Endodermal cell (in vitro differentiated cells): Measurements from ENCODE around the gene PIGS. TPM values are rescaled to one million over a fixed set of nuclear protein-coding genes. Genes with fewer than 3 reads are reported as not detected.

Experiments
- DNase-seq: peaks from one replicate; pipeline ENCODE4 v3.0.0-alpha.2; 2017
- H3K27ac ChIP-seq: 2 replicates; pipeline ENCODE4 v1.5.1; 2013; ENCODE audit warnings: mild to moderate bottlenecking, low read depth, low read length, moderate library complexity
- H3K27me3 ChIP-seq: 2 replicates; pipeline ENCODE4 v1.6.1; 2013; ENCODE audit warnings: mild to moderate bottlenecking, low read length, moderate library complexity; ENCODE audit not compliant: insufficient read depth, control insufficient read depth, poor library complexity, severe bottlenecking
- H3K36me3 ChIP-seq: 2 replicates; pipeline ENCODE4 v1.7.0; 2013; ENCODE audit warnings: mild to moderate bottlenecking, low read length, moderate library complexity; ENCODE audit not compliant: control insufficient read depth, insufficient read depth
- H3K4me1 ChIP-seq: one replicate; pipeline ENCODE4 v1.7.0; 2013; ENCODE audit warnings: low read length; ENCODE audit not compliant: control insufficient read depth, insufficient read depth
- H3K4me3 ChIP-seq: 2 replicates; pipeline ENCODE4 v1.5.1; 2013; ENCODE audit warnings: mild to moderate bottlenecking, low read length, moderate library complexity
- H3K9ac ChIP-seq: 2 replicates; pipeline ENCODE4 v1.6.1; 2013; ENCODE audit warnings: mild to moderate bottlenecking, low read length, moderate library complexity; ENCODE audit not compliant: poor library complexity, severe bottlenecking; ENCODE audit errors: extremely low read depth
- H3K9me3 ChIP-seq: 2 replicates; pipeline ENCODE4 v1.6.1; 2013; ENCODE audit warnings: mild to moderate bottlenecking, low read length, moderate library complexity; ENCODE audit not compliant: control insufficient read depth
- H3K27ac Mint-ChIP-seq: 2 replicates; pipeline ENCODE4 v1.8.0; 2020; ENCODE audit warnings: mixed read lengths
- H3K27me3 Mint-ChIP-seq: 2 replicates; pipeline ENCODE4 v1.8.0; 2021; ENCODE audit warnings: mild to moderate bottlenecking, mixed read lengths; ENCODE audit not compliant: insufficient read depth
- H3K36me3 Mint-ChIP-seq: 2 replicates; pipeline ENCODE4 v1.8.0; 2020; ENCODE audit warnings: low read depth, mixed read lengths
- H3K4me1 Mint-ChIP-seq: 2 replicates; pipeline ENCODE4 v1.8.0; 2020; ENCODE audit warnings: mixed read lengths
- H3K4me3 Mint-ChIP-seq: 2 replicates; pipeline ENCODE4 v1.8.0; 2020; ENCODE audit warnings: mild to moderate bottlenecking, moderate library complexity, mixed read lengths
- H3K9me3 Mint-ChIP-seq: 2 replicates; pipeline ENCODE4 v1.8.0; 2020; ENCODE audit warnings: mild to moderate bottlenecking, mixed read lengths
- CTCF ChIP-seq: fragments of 200-600 bp; sonication (generic); conservative IDR thresholded peaks from 2 replicates; pipeline ENCODE4 v1.5.0; 2021; ENCODE audit warnings: antibody characterized with exemption, mild to moderate bottlenecking
- whole genome bisulfite sequencing, 2 experiments: methylation state at CpG; one replicate each; pipeline versions ENCODE4 v1.1.5 to v1.1.7; 2013; ENCODE audit warnings: missing lambda C conversion rate in 2 of 2, mixed read lengths in 1 of 2; ENCODE audit not compliant: insufficient coverage in 1 of 2, insufficient read length in 1 of 2; 5-methylcytosine and 5-hydroxymethylcytosine counted together
- long read RNA-seq, 4 experiments: library from polyadenylated mRNA in 2 of 4; library from RNA in 1 of 4; library from capped mRNA in 1 of 4; stranded (forward) in 3 of 4; unstranded in 1 of 4; transcript quantifications; one replicate each; pipeline ENCODE4 v2.0.0, GENCODE V29; 2020 to 2021; ENCODE audit warnings: inconsistent platforms in 1 of 4
- polyA plus RNA-seq, 2 experiments: library from polyadenylated mRNA; stranded (reverse); fragments of 50-300 nt; gene quantifications; one replicate each; pipeline ENCODE4 v1.2.3, GENCODE V29; 2013
- total RNA-seq, 2 donors: library from RNA; stranded (reverse); fragmentation: NEBNext Ultra II Directional in 1 of 2; extraction: Animal tissue kit (Norgen Biotek cat#: 25700) in 1 of 2; gene quantifications; 2 replicates in 1 of 2; 3 replicates in 1 of 2; pipeline ENCODE4 v1.2.1, GENCODE V29; 2021

PIGS gene
- total RNA-seq, result 10 to 100 TPM; 34.9 to 43.0 TPM
- 69.2 TPM for polyA plus RNA-seq (2013, experiment 1 of 2)
- 59.0 TPM for polyA plus RNA-seq (2013, experiment 2 of 2)
- long read RNA-seq, experiment 1, partial matches to known transcripts, result 2 of 6 reads
- long read RNA-seq, experiment 1, other reads (novel, unspliced or antisense), result 0 of 6 reads
- long read RNA-seq, experiment 2, transcript PIGS-202 (12 exons, 2,877 nt), result major isoform, 73 of 97 reads
- long read RNA-seq, experiment 2, transcript PIGS-203 (11 exons, 2,815 nt), result minor isoform, 11 of 97 reads
- long read RNA-seq, experiment 2, partial matches to known transcripts, result 4 of 97 reads
- long read RNA-seq, experiment 2, other reads (novel, unspliced or antisense), result 8 of 97 reads
- long read RNA-seq, experiment 3, transcript PIGS-202 (12 exons, 2,877 nt), result major isoform, 69 of 134 reads
- long read RNA-seq, experiment 3, transcript PIGS-203 (11 exons, 2,815 nt), result minor isoform, 11 of 134 reads
- long read RNA-seq, experiment 3, partial matches to known transcripts, result 33 of 134 reads
- long read RNA-seq, experiment 3, other reads (novel, unspliced or antisense), result 19 of 134 reads
- long read RNA-seq, experiment 4, transcript PIGS-202 (12 exons, 2,877 nt), result major isoform, 10 of 22 reads
- long read RNA-seq, experiment 4, partial matches to known transcripts, result 11 of 22 reads
- long read RNA-seq, experiment 4, other reads (novel, unspliced or antisense), result 0 of 22 reads

DNA sequence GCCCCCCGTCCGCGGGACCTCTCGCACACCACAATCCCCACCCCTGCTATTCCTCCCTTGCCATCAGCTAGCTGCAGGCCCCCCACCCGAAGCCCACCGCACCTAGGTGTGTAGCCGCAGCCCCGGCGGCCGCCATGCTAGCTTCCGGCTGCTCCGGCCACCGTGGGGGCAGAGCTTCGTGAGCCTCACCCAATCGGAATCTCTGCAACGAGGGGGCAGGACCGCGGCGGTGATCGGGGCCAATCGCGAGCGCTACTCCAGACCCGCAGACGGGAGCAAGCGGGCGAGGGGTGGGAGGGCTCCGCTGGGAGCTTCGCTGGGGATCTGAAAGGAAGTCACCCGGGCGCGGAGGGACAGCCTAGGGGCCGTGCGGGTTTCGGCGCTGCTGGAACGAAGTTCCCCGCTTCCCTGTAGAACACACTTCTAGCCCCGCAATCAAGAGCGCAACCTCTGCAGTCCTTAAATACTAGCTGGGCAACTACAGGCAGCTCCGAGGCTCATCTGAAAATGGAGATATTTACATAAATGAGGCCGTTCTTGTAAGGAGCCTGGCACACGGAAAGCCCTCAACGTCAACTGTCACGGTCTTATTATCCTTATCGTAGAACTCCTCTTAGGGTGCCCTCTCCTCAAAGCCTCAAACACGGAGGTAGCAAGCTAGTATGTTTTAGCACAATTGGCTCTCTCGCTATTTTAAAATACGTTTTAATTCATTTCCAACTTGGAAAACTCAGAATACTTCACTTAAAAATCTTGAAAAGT, at the start of gene PIGS:
Gene PIGS (minus strand): TSS at position 164 of the 762 bp plus-strand sequence. CDS start 28 bp downstream, at position 136.
- peak within 1 kb of the TSS; percentile 85 for H3K4me3 Mint-ChIP-seq
- H3K36me3 Mint-ChIP-seq, result peaks cover 20% of the 10 kb centered on the region
- peaks cover 22% of the 10 kb centered on the region for H3K4me1 Mint-ChIP-seq
- H3K27me3 Mint-ChIP-seq, result peaks cover 25% of the 10 kb centered on the region
- no peaks in the 10 kb centered on the region for H3K9me3 ChIP-seq
- TF ChIP-seq CTCF, result no peak
- H3K4me1 ChIP-seq, result no peaks in the 10 kb centered on the region
- 2 to 4% methylated on average over 23 to 49 of the region's 49 CpGs for WGBS, 2 experiments
- H3K36me3 ChIP-seq, result peaks cover 5% of the 10 kb centered on the region
- no peak within 1 kb of the TSS for H3K27ac ChIP-seq
- H3K9me3 Mint-ChIP-seq, result no peaks in the 10 kb centered on the region
- peak within 1 kb of the TSS; percentile 83 for H3K4me3 ChIP-seq
- H3K27ac Mint-ChIP-seq, result peak within 1 kb of the TSS; percentile 90
- peaks cover 4% of the 10 kb centered on the region for H3K27me3 ChIP-seq
- peak within 1 kb of the TSS; percentile 42 for H3K9ac ChIP-seq
- DNase-seq, result peak; percentile 100

- Mint-ChIP-seq H3K4me1 (peaks cover 18% of the 10 kb centered on the region), H3K4me3 (no peak overlapping the region), H3K27ac (no peak overlapping the region), H3K36me3 (peaks cover 90% of the 10 kb centered on the region), H3K9me3 (no peaks in the 10 kb centered on the region), H3K27me3 (peaks cover 34% of the 10 kb centered on the region)
- H3K27ac ChIP-seq, result no peak overlapping the region
- no peak for DNase-seq
- H3K4me1 ChIP-seq, result no peaks in the 10 kb centered on the region
- no peak overlapping the region for H3K4me3 ChIP-seq
- peaks cover 88% of the 10 kb centered on the region for H3K36me3 ChIP-seq
- WGBS, 2 experiments, result 80 to 96% methylated on average over 2 of the region's 2 CpGs
- no peak overlapping the region for H3K9ac ChIP-seq
- H3K27me3 ChIP-seq, result peaks cover 46% of the 10 kb centered on the region
- H3K9me3 ChIP-seq, result no peaks in the 10 kb centered on the region
- TF ChIP-seq CTCF, result no peak
Measured at GRCh38 chr17:28620010-28620409, 48.7 kb upstream of the PIGS start.

DNA sequence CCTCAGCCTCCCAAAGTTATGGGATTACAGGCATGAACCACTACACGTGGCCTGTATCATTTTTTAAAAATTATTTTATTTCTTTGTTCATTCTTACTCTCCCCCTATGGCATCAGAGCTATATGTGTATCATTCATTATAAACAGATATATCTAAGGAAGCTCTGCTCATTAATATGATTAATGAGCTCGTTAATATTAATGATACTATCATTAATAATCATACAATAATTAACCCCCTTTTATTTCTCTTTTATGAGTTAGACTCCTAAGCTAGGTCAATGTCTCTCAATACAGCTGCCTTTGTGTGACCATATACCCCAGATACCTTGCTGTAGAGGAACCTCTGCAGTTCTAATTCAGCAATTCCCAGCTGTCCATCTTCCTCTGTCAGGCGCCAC, 47.1 kb upstream of the PIGS start:
- no peaks in the 10 kb centered on the region for H3K9me3 ChIP-seq
- peaks cover 18% of the 10 kb centered on the region for H3K4me1 Mint-ChIP-seq
- no peaks in the 10 kb centered on the region for H3K4me1 ChIP-seq
- no peaks in the 10 kb centered on the region for H3K9me3 Mint-ChIP-seq
- no peak overlapping the region for H3K27ac ChIP-seq
- TF ChIP-seq CTCF, result no peak
- 98 to 100% methylated on average over 1 to 2 of the region's 3 CpGs for WGBS, 2 experiments
- no peak overlapping the region for H3K27ac Mint-ChIP-seq
- peaks cover 31% of the 10 kb centered on the region for H3K27me3 ChIP-seq
- H3K4me3 Mint-ChIP-seq, result no peak overlapping the region
- no peak for DNase-seq
- peaks cover 85% of the 10 kb centered on the region for H3K36me3 Mint-ChIP-seq
- peaks cover 20% of the 10 kb centered on the region for H3K27me3 Mint-ChIP-seq
- H3K9ac ChIP-seq, result no peak overlapping the region
- H3K4me3 ChIP-seq, result no peak overlapping the region
- peaks cover 83% of the 10 kb centered on the region for H3K36me3 ChIP-seq
